ENCODE measurements around the gene YIPF2. TPM values are rescaled to one million over a fixed set of nuclear protein-coding genes. Genes with fewer than 3 reads are reported as not detected.

Gene YIPF2
- polyA plus RNA-seq, 1 of the 3 experiments (the other 2 are of a cell fraction), result 61.3 TPM

GRCh38 chr19:10968527-10969135 lies 40.2 kb upstream of the YIPF2 start:
- H3K9me2 ChIP-seq, result no peaks in the 10 kb centered on the region
- no peak for DNase-seq
- no peak overlapping the region for H3K4me3 ChIP-seq (ENCODE audit: low read depth in 2 of 2, low read length in 1 of 2)
- ChIA-PET CTCF (interaction anchor here (0.8 kb wide), 2 partner anchors 32 to 157 kb away, joined by 3 read pairs; no protein-coding TSS in a partner anchor), POLR2A (interaction anchor here (0.5 kb wide), 1 partner anchor 27 kb away, joined by 3 read pairs; no protein-coding TSS in a partner anchor)
- H3K27ac ChIP-seq (ENCODE audit: low read depth in 2 of 2, low read length in 1 of 2), result no peak overlapping the region; a peak in 1 of 4 replicates
- WGBS (ENCODE audit: low lambda C conversion rate), result 94% methylated on average over 8 of the region's 10 CpGs
- peaks cover 100% of the 10 kb centered on the region for H3K79me2 ChIP-seq (ENCODE audit: insufficient read depth)
- H4K20me1 ChIP-seq (ENCODE audit: insufficient read depth), result peaks cover 88% of the 10 kb centered on the region
- no peaks in the 10 kb centered on the region for H3K9me3 ChIP-seq
- H3K36me3 ChIP-seq (replicated peaks in 1 of 2; ENCODE audit: control insufficient read depth in 1 of 2, insufficient read depth in 2 of 2, low read length in 1 of 2), result no peaks in the 10 kb centered on the region
- peaks cover 0 to 3% of the 10 kb centered on the region in 2 experiments; a peak in 1 of 4 replicates for H3K4me1 ChIP-seq (ENCODE audit: control insufficient read depth in 1 of 2, insufficient read depth in 2 of 2, low read depth in 1 of 2, low read length in 1 of 2)
- H3K4me2 ChIP-seq, result no peak overlapping the region
- no peak overlapping the region for H2AFZ ChIP-seq (ENCODE audit: low read depth)
- H3F3A ChIP-seq (replicated peaks; ENCODE audit: insufficient read depth), result peaks cover 4% of the 10 kb centered on the region
- TF ChIP-seq RFX5 (IDR thresholded peaks at IDR 0.05; ENCODE audit: low read length), result no peak
- TF ChIP-seq RCOR1 (IDR thresholded peaks at IDR 0.05; ENCODE audit: low read length), result no peak
- TF ChIP-seq REST (IDR thresholded peaks at IDR 0.05; ENCODE audit: low read depth, low read length), result no peak
- no peak for TF ChIP-seq TAF1 (IDR thresholded peaks at IDR 0.05; ENCODE audit: borderline replicate concordance, low read depth, low read length)
- TF ChIP-seq NFIC (IDR thresholded peaks at IDR 0.05; ENCODE audit: borderline replicate concordance), result no peak
- no peak for TF ChIP-seq CTCF (IDR thresholded peaks at IDR 0.05)
- TF ChIP-seq RAD21 (IDR thresholded peaks at IDR 0.05; ENCODE audit: low read length), result no peak
- no peak for TF ChIP-seq JUND (IDR thresholded peaks at IDR 0.05)
- TF ChIP-seq TEAD4 (IDR thresholded peaks at IDR 0.05; ENCODE audit: borderline replicate concordance, insufficient read depth), result no peak
- TF ChIP-seq PBX3 (IDR thresholded peaks at IDR 0.05), result no peak
- no peak for TF ChIP-seq FOSL2 (IDR thresholded peaks at IDR 0.05; ENCODE audit: borderline replicate concordance, low read depth)
- no peak for TF ChIP-seq MXI1 (IDR thresholded peaks at IDR 0.05; ENCODE audit: low read depth, low read length)
- TF ChIP-seq RXRA (IDR thresholded peaks at IDR 0.05; ENCODE audit: borderline replicate concordance, low read depth), result no peak
- no peak for TF ChIP-seq GABPA (IDR thresholded peaks at IDR 0.05; ENCODE audit: low read depth)
- TF ChIP-seq TCF12 (IDR thresholded peaks at IDR 0.05), result no peak
- no peak overlapping the region for H3K9ac ChIP-seq
- no peaks in the 10 kb centered on the region for H3K27me3 ChIP-seq (ENCODE audit: insufficient read depth)
